Nephron progenitor cell (in vitro differentiated cells): ENCODE results near the gene ELF2.

Source experiments
- DNase-seq: peaks from one replicate; pipeline ENCODE4 v3.0.0; 2021
- H3K27ac Mint-ChIP-seq: 2 replicates; pipeline ENCODE4 v1.8.0; 2021; ENCODE audit warnings: mild to moderate bottlenecking, moderate library complexity, mixed read lengths
- H3K27me3 Mint-ChIP-seq: 2 replicates; pipeline ENCODE4 v1.8.0; 2021; ENCODE audit warnings: mild to moderate bottlenecking, low read depth, mixed read lengths; ENCODE audit not compliant: poor library complexity
- H3K36me3 Mint-ChIP-seq: 2 replicates; pipeline ENCODE4 v1.8.0; 2021; ENCODE audit warnings: low read depth, mixed read lengths
- H3K4me1 Mint-ChIP-seq: 2 replicates; pipeline ENCODE4 v1.8.0; 2021; ENCODE audit warnings: mixed read lengths
- H3K4me3 Mint-ChIP-seq: 2 replicates; pipeline ENCODE4 v1.8.0; 2021; ENCODE audit warnings: mild to moderate bottlenecking, moderate library complexity, mixed read lengths
- H3K9me3 Mint-ChIP-seq: 2 replicates; pipeline ENCODE4 v1.8.0; 2021; ENCODE audit warnings: mild to moderate bottlenecking, moderate library complexity, mixed read lengths
- CTCF ChIP-seq: fragments of 200-600 bp; sonication (generic); IDR thresholded peaks from 2 replicates; pipeline ENCODE4 v1.5.0; 2021; ENCODE audit warnings: antibody characterized with exemption

The ELF2 gene

GRCh38 chr4:139177869-139178619 is 1.0 kb upstream of the ELF2 start:
- Mint-ChIP-seq H3K4me3 (peak overlapping the region; percentile 96), H3K27ac (peak overlapping the region; percentile 96), H3K36me3 (no peaks in the 10 kb centered on the region), H3K9me3 (no peaks in the 10 kb centered on the region), H3K4me1 (peaks cover 18% of the 10 kb centered on the region), H3K27me3 (peaks cover 17% of the 10 kb centered on the region)
- no peak for TF ChIP-seq CTCF
- peak; percentile 96 for DNase-seq

GRCh38 chr4:139176302-139177048 is 543 bp downstream of the ELF2 start:
- H3K27me3 Mint-ChIP-seq, result peaks cover 13% of the 10 kb centered on the region

GRCh38 chr4:139175646-139176301 is 1.2 kb downstream of the ELF2 start:
- no peak for DNase-seq
- H3K27ac Mint-ChIP-seq, result peak overlapping the region; percentile 76
- no peaks in the 10 kb centered on the region for H3K9me3 Mint-ChIP-seq
- H3K4me1 Mint-ChIP-seq, result peaks cover 24% of the 10 kb centered on the region
- peak overlapping the region; percentile 96 for H3K4me3 Mint-ChIP-seq
- H3K36me3 Mint-ChIP-seq, result no peaks in the 10 kb centered on the region
- H3K27me3 Mint-ChIP-seq, result peaks cover 13% of the 10 kb centered on the region
- no peak for TF ChIP-seq CTCF

More at GRCh38 chr4:139176302-139177048, 543 bp downstream of the ELF2 start:
- TF ChIP-seq CTCF, result no peak
- Mint-ChIP-seq H3K36me3 (no peaks in the 10 kb centered on the region), H3K9me3 (no peaks in the 10 kb centered on the region), H3K4me3 (peak overlapping the region; percentile 96), H3K27ac (peak overlapping the region; percentile 76), H3K4me1 (peaks cover 24% of the 10 kb centered on the region)
- DNase-seq, result peak; percentile 81

- H3K9me3 Mint-ChIP-seq, result no peaks in the 10 kb centered on the region
- no peaks in the 10 kb centered on the region for H3K36me3 Mint-ChIP-seq
- H3K27ac Mint-ChIP-seq, result no peak overlapping the region
- no peak for DNase-seq
- no peak for TF ChIP-seq CTCF
- H3K4me3 Mint-ChIP-seq, result no peak overlapping the region
- peaks cover 13% of the 10 kb centered on the region for H3K27me3 Mint-ChIP-seq
- peaks cover 24% of the 10 kb centered on the region for H3K4me1 Mint-ChIP-seq
Measured at GRCh38 chr4:139171876-139172691, 4.9 kb downstream of the ELF2 start.

GRCh38 chr4:139170932-139171331 is 6.1 kb downstream of the ELF2 start:
- H3K4me3 Mint-ChIP-seq, result no peak overlapping the region
- H3K4me1 Mint-ChIP-seq, result peaks cover 23% of the 10 kb centered on the region
- TF ChIP-seq CTCF, result no peak
- DNase-seq, result no peak
- no peaks in the 10 kb centered on the region for H3K9me3 Mint-ChIP-seq
- peaks cover 10% of the 10 kb centered on the region for H3K27me3 Mint-ChIP-seq
- H3K27ac Mint-ChIP-seq, result no peak overlapping the region
- no peaks in the 10 kb centered on the region for H3K36me3 Mint-ChIP-seq
